GM11168 (cell line): Measurements from ENCODE around the gene JAM2.
"Not testable (repeated sequence)": the region's sequence is repeated elsewhere in the genome, so short reads cannot be mapped to it uniquely, and the experiment has no call there.

Experiments used
- in situ Hi-C: fragments of 300-500 bp; cut with MboI; formaldehyde crosslinking; loops from one replicate; pipeline ENCODE4 v1.12.0; 2022; ENCODE audit warnings: low sequenced_read_pairs; ENCODE audit not compliant: unreplicated experiment

Gene JAM2

GRCh38 chr21:25709684-25710265 lies 70.7 kb downstream of the JAM2 start:
- in situ Hi-C loops = loop anchor here (5.0 kb wide), 1 partner anchor 97 kb away; no protein-coding TSS in a partner anchor

DNA sequence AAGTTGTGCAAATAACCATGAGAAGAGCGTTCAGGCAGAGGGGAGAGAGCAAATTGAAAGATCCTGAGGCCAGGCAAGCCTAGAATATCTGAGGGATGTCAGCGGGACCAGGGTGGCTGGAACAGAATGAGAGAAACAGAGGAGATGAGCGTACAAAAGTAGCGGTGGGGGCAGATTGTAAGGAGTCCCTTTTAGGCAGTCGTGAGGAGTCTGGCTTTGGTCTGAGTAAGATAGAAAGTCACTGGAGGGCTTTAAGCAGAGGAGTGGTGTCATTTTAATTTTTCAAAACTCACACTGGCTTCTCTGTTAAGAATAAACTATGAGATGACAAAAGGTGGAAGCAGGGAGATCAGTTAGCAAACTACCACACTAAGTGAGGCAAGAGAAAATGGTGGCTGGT lies 71.5 kb downstream of the JAM2 start:
- in situ Hi-C loops = no loop called here

DNA sequence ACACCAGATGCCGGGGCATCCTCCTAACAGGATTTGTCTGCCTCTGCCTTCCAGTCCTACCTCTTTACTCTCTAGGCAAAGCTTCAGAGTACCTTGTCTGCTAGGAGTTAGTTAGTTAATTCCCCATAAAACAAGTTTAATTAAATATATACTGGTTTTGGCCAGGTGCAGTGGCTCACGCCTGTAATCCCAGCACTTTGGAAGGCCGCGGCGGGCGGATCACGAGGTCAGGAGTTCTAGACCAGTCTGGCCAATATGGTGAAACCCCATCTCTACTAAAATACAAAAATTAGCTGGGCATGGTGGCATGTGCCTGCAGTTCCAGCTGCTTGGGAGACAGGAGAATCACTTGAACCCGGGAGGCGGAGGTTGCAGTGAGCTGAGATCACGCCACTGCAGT lies 75.0 kb downstream of the JAM2 start:
- in situ Hi-C loops = not testable (repeated sequence)

- in situ Hi-C loops = no loop called here
These were observed 78.6 kb downstream of the JAM2 start for GRCh38 chr21:25717491-25718147.

DNA sequence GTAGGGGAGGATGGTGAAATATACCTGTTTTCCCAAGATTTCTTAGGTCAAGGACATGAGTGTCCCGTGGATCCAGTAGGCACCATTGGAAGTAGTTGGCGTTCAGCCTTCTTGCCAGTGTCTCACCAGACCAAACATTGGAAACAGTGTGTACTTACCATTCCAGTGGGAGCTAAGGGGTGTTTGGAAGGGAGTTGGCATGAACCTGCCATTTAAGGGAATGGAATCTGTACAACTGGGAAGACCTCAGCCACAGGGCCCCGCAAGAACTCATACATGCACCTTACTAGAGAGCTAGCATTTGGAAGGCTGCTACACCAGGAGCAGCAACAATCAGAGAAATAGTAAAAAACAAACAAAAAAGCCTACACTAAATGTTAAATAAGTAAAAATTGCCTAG lies 82.9 kb downstream of the JAM2 start:
- in situ Hi-C loops = no loop called here

GRCh38 chr21:25722631-25723030 lies 83.6 kb downstream of the JAM2 start:
- in situ Hi-C loops = no loop called here

DNA sequence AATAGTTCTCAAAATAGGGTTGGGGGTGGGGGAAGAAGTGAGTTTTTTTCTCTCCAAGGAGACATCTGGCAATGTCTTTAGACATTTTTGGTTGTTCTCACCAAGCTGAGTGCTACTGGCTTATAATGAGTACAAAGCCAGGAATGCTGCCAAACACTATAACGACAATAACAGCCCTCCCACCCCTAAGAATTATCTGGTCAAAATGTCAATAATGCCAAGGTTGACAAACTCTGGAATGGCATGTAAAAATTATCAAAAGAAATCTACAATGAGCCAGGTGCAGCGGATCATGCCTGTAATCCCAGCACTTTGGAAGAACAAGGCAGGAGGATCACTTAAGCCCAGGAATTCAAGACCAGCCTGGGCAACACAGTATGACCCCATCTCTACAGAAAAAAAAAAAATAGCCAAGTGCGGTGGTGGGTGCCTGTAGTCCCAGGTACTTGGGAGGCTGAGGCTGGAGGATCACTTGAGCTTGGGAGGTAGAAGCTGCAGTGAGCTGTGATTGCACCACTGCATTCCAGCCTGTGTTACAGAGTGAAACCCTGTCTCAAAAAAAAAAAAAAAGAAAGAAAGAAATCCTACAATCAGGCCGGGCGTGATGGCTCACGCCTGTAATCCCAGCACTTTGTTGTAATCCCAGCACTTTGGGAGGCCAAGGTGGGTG lies 93.2 kb downstream of the JAM2 start:
- in situ Hi-C loops = loop anchor here (25.0 kb wide), 1 partner anchor 320 kb away; no protein-coding TSS in a partner anchor

DNA sequence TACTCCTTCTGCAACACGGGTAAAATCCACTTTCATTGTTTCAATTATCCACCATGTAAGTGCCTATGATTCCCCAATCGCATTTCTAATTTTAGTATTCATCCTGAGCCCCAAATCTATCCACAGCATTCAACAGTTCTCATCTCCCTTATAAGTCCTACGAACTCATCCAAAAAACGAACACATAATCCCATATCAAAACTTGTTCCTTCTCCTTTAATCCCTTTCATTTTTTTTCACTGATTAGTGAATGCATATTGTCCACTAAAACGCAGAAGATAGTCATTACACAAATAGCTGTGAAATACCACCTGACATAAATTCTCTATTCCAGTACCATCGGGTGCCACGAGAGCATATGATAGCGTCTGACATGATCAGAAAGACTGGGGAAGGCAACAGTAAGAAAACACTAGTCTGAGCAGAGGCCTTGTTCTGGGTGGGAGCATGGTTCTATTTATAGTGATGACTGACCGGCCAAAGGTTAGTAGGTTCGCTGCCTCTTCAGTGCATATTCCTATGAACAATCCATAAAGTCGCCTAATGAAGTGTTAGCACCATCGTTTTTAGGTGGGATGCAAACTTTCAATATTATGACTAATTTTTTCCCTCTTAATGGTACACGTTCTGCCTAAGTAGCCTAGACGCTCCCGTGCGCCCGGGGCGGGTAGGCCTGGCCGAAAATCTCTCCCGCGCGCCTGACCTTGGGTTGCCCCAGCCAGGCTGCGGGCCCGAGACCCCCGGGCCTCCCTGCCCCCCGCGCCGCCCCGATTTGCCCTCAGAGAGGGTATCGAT lies 95.0 kb downstream of the JAM2 start:
- in situ Hi-C loops = loop anchor here (25.0 kb wide), 1 partner anchor 322 kb away; no protein-coding TSS in a partner anchor

- in situ Hi-C loops = loop anchor here (25.0 kb wide), 1 partner anchor 322 kb away; no protein-coding TSS in a partner anchor
These were observed 95.5 kb downstream of the JAM2 start for GRCh38 chr21:25734654-25734903.

- in situ Hi-C loops = loop anchor here (25.0 kb wide), 1 partner anchor 323 kb away; no protein-coding TSS in a partner anchor
These were observed 96.0 kb downstream of the JAM2 start, which contains the start of the genes ATP5PF and GABPA for GRCh38 chr21:25734904-25735645. Gene ATP5PF (minus strand): TSS chr21:25734904. CDS start chr21:25729794, 5,110 bp downstream. Gene GABPA (plus strand): TSS chr21:25734972. CDS start chr21:25741599, 6,627 bp downstream.

DNA sequence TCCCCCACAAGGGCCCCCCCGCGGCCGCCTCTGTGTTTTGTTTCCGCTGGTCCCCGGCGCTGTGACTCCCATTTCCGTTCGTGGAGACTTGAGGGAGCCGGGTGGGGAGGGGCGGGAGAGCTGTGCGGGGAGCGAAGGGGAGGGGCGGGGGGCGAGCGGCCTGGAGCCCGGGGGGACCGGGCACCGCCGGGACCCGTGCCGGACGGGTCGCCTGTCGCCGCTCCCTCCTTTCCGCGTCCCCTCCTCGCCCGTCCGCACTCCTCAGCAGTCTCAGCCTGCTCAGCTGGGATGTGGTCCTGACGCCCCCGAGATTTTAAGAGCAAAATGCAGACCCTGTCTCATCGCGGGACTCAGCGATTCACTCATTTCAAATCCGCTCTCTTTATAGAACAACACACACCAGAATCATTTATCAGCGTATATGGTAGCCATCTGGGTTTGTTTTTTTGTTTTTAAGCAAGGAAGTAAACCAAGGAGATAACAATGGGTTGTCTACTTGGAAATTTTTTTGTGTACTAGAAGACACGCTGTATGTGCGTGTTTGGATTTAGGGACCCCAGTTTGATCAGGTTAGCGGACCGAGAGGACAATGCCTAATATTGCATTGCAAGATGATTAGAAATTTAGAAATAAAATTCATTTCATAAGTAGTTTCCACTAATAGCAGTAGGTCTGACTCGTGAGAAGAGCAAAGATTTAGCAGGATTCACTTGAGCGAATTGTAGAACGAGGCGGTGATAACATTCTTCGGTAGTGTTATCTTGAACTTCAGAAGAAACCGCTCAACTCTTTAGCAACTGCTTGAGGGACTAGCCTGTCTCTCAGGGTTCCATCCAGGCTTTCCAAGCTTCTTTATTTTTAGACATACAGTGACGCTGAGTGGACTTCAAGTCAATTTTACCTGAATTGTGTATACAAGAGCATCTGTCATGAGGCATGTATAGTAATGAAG lies 96.9 kb downstream of the JAM2 start:
- in situ Hi-C loops = loop anchor here (25.0 kb wide), 1 partner anchor 324 kb away; no protein-coding TSS in a partner anchor

DNA sequence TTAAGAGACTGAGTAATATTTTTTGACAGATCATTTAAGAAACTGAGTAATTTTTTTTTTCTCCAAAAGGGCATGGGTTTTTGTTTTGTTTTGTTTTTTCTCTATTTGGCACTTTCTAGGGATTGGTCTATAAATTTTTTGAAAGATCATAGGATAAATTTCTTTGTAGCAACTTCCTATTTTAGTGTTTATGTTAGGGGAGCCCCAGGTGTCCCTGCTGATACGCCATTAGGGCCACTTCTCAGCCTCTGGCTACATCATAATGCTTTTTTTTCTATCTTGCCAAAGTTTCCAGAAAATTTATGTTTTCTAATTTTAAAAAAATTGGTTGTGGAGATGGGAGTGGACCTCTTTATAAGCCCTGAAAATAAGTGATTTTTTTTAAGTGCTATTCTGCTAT lies 98.4 kb downstream of the JAM2 start:
- in situ Hi-C loops = loop anchor here (25.0 kb wide), 1 partner anchor 325 kb away; no protein-coding TSS in a partner anchor

DNA sequence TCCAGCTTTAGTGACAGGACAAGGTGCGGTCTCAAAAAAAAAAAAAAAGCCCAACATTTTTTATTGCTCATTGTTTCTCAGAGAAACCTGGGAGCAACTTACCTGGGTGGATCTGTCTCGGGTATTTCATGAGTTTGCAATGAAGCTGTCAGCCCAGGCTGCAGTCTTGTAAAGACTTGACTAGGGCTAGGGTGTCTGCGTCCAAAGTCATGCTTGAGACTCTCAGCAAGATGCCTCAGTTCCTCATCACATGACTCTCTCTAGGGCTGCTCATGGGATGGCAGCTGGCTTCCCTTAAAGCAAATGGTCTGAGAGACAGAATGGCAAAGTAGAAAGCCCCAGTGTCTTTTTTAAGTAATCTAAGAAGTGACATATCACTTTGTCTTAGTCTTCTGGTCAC lies 103.8 kb downstream of the JAM2 start:
- in situ Hi-C loops = loop anchor here (25.0 kb wide), 1 partner anchor 331 kb away; no protein-coding TSS in a partner anchor

- in situ Hi-C loops = loop anchor here (25.0 kb wide), 1 partner anchor 333 kb away; no protein-coding TSS in a partner anchor
These were observed 105.8 kb downstream of the JAM2 start for GRCh38 chr21:25744854-25745253.

DNA sequence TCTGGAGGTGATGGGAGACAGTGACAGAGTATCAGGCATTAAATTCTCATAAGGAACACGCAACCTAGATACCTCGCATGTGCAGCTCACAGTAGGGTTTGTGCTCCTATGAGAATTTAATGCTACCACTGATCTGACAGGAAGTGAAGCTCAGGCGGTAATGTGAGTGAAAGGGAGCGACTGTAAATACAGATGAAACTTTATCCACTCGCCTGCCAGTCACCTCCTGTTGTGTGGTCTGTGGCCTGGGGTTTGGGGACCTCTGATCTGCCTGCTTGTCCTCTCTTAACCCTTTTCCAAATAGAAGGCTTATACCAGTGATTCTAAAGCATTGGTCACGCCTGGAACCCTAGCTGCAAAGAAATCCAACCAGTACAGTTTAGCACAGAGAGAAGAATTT lies 111.0 kb downstream of the JAM2 start:
- in situ Hi-C loops = no loop called here

DNA sequence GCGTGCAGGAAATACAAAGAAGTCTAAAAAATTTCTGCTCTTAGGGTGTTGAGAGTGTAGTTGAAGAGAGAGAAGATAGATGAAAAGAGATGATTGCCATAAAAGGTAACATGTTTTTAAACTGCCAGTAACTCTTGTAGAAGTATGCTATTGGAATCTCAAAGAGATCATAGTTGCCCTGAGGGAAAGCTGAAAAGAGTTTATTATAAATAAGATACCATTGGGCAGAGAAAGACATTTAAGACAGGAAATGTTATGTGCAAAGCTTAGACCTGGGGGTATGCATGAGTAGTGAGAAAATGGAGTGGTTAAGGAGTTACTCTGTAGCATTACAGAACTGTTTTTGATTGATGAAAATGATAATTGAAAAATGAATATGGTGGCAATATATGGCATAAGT lies 113.4 kb downstream of the JAM2 start:
- in situ Hi-C loops = no loop called here

GRCh38 chr21:25756190-25756932 lies 117.3 kb downstream of the JAM2 start:
- in situ Hi-C loops = no loop called here

DNA sequence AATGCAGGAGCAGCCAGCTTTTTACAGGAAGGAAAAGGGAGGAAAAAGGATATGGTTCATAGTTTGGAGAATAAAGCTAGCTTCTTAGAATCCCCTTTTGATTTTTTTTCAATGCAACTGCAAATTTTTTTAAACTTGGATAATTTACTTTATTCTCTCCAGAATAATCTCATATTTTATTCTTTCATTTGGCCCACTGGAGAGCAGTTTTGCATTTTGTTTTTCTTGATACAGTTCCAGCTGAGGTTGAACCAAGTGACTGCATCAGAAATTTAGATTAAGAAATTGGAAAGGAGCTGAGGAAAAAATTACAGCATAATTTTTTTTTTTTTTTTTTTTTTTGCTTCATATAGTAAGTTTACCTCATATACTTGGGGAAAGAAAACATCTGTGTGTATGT lies 118.5 kb downstream of the JAM2 start:
- in situ Hi-C loops = no loop called here
